Activated naive CD4-positive, alpha-beta T cell (primary cell): Measurements from ENCODE around the gene CREB1.
"Not testable (repeated sequence)": the region's sequence is repeated elsewhere in the genome, so short reads cannot be mapped to it uniquely, and the experiment has no call there.

Experiments
- DNase-seq, 4 experiments: peaks; one replicate each; lab custom pipeline; 2025; lab: John Stamatoyannopoulos, UW

CREB1 gene

GRCh38 chr2:207617011-207617671 lies 87.4 kb downstream of the CREB1 start:
- DNase-seq = no peak

- no peak for DNase-seq
Observed at GRCh38 chr2:207619764-207620203, 90.0 kb downstream of the CREB1 start.

- no peak for DNase-seq
Observed at GRCh38 chr2:207621501-207622039, 91.8 kb downstream of the CREB1 start.

- peak; percentile 31 to 54 (median 42) for DNase-seq
Observed at GRCh38 chr2:207624185-207625013, 94.6 kb downstream of the CREB1 start.

GRCh38 chr2:207625014-207625907 lies 95.5 kb downstream of the CREB1 start, which contains the start of gene METTL21A:
Gene METTL21A, minus strand, starts transcription at chr2:207625394. Its CDS starts 1,019 bp downstream, at chr2:207624375.
- DNase-seq = peak; percentile 85 to 93 (median 88)

GRCh38 chr2:207629553-207629952 lies 99.8 kb downstream of the CREB1 start:
- no peak for DNase-seq

GRCh38 chr2:207630491-207630890 lies 100.7 kb downstream of the CREB1 start:
- DNase-seq = no peak

- DNase-seq = no peak
Observed at GRCh38 chr2:207632575-207633493, 103.1 kb downstream of the CREB1 start.

GRCh38 chr2:207633686-207634085 lies 103.9 kb downstream of the CREB1 start:
- no peak for DNase-seq

- DNase-seq = no peak
Observed at GRCh38 chr2:207635468-207636200, 105.9 kb downstream of the CREB1 start.

GRCh38 chr2:207639288-207639687 lies 109.5 kb downstream of the CREB1 start:
- DNase-seq = not testable (repeated sequence)

- DNase-seq = no peak
Observed at GRCh38 chr2:207640160-207640559, 110.4 kb downstream of the CREB1 start.

GRCh38 chr2:207640661-207641060 lies 110.9 kb downstream of the CREB1 start:
- DNase-seq = no peak

- no peak for DNase-seq
Observed at GRCh38 chr2:207643892-207644291, 114.1 kb downstream of the CREB1 start.

GRCh38 chr2:207646582-207646981 lies 116.8 kb downstream of the CREB1 start:
- DNase-seq = not testable (repeated sequence)
